Spleen (tissue), 7 donors: Measurements from ENCODE around the gene MAPK8IP3.

Source experiments
- POLR2A ChIP-seq, 3 donors: fragments of 450-650 bp; IDR thresholded peaks; one replicate each; pipeline ENCODE4 v1.5.1; 2017; ENCODE audit warnings: antibody characterized with exemption in 3 of 3, mild to moderate bottlenecking in 1 of 3
- TF ChIP-seq, protein P1 (sequence below), 11 experiments: fragments of 200-600 bp in 7 of 11; fragments of 450-650 bp in 4 of 11; sonication (generic) in 4 of 11; IDR thresholded peaks in 8 of 11; conservative IDR thresholded peaks in 3 of 11; 1 replicate in 7 of 11; 2 replicates in 4 of 11; pipeline versions ENCODE4 v1.4.0 to v1.8.0; 2016 to 2021; ENCODE audit warnings: antibody characterized with exemption in 11 of 11, inconsistent platforms in 4 of 11, mild to moderate bottlenecking in 1 of 11
- donor health status: DM: no; HTN: no; CAD: no; lungs with moderate emphysema.
- donor health status: DM: no; HTN: no; CAD: no.
- donor health status: DM: no; HTN: no; CAD: no.

DNA sequence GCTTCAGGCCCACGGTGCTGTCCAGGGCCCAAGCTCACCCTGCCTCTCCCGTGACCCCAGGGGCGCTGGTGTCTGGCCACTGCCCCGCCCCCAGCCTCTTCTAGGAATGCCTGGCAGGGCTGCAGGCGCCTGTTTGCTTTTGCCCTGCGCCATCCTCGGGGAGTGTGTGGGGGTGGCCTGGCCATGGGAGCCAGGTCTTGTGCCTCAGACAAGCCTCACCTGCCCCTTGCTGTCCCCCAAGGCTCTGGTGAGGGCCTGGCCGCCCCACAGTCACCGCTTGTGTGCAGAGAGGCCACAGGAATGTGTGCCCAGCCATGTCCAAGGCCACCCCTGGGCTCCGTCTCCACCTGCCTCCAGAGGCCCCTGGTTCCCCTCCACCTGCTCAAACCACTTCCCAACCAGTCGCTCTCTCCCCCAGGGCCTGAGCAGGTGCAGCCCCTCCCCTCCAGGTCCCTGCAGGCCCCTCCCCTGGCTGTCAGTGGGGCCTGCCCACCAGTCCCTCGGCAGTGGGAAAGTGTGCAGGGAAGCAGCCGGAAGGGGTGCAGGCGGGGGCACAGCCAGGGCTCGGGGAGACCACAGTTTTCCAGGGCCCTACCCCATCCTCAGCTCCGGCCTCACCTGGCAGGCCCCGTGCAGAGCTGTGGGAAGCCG, 88.4 kb downstream of the MAPK8IP3 start:
- no peak for TF ChIP-seq POLR2A (IDR thresholded peaks at IDR 0.05)
- TF ChIP-seq, protein P1, sequence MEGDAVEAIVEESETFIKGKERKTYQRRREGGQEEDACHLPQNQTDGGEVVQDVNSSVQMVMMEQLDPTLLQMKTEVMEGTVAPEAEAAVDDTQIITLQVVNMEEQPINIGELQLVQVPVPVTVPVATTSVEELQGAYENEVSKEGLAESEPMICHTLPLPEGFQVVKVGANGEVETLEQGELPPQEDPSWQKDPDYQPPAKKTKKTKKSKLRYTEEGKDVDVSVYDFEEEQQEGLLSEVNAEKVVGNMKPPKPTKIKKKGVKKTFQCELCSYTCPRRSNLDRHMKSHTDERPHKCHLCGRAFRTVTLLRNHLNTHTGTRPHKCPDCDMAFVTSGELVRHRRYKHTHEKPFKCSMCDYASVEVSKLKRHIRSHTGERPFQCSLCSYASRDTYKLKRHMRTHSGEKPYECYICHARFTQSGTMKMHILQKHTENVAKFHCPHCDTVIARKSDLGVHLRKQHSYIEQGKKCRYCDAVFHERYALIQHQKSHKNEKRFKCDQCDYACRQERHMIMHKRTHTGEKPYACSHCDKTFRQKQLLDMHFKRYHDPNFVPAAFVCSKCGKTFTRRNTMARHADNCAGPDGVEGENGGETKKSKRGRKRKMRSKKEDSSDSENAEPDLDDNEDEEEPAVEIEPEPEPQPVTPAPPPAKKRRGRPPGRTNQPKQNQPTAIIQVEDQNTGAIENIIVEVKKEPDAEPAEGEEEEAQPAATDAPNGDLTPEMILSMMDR (IDR thresholded peaks at IDR 0.05 in 8 of 11, conservative IDR thresholded peaks at IDR 0.05 in 3 of 11), result no peak
